GM23338 (cell line): ENCODE data around the gene AGRP. TPM values are rescaled to one million over a fixed set of nuclear protein-coding genes. Genes with fewer than 3 reads are reported as not detected.

Source experiments
- ATAC-seq: fragments of 200-7000 bp; cut with Tn5 transposase; 3 replicates; pipeline ENCODE4 v1.9.1; 2020
- DNase-seq: peaks from one replicate; pipeline ENCODE4 v3.0.0-alpha.2; 2015; ENCODE audit warnings: low spot score
- H2AFZ ChIP-seq: fragments of 200-600 bp; sonication (generic); 2 replicates; pipeline ENCODE4 v1.8.0; 2016; ENCODE audit warnings: antibody characterized with exemption, mild to moderate bottlenecking, moderate library complexity
- H3F3A ChIP-seq: fragments of 200-600 bp; sonication (generic); replicated peaks from 2 replicates; pipeline ENCODE4 v1.8.0; 2017; ENCODE audit warnings: antibody characterized with exemption, mixed run types, low read depth
- H3K27ac ChIP-seq: fragments of 200-600 bp; sonication (generic); 2 replicates; pipeline ENCODE4 v1.6.1; 2016; ENCODE audit warnings: low read depth
- H3K27me3 ChIP-seq: fragments of 200-600 bp; sonication (generic); 2 replicates; pipeline ENCODE4 v1.8.0; 2016; ENCODE audit warnings: mild to moderate bottlenecking, mixed run types, moderate library complexity; ENCODE audit not compliant: insufficient read depth
- H3K36me3 ChIP-seq: fragments of 200-600 bp; sonication (generic); 2 replicates; pipeline ENCODE4 v1.8.0; 2016; ENCODE audit warnings: mild to moderate bottlenecking; ENCODE audit not compliant: insufficient read depth
- H3K4me1 ChIP-seq: fragments of 200-600 bp; sonication (generic); 2 replicates; pipeline ENCODE4 v1.8.0; 2016; ENCODE audit warnings: mild to moderate bottlenecking, moderate library complexity; ENCODE audit not compliant: insufficient read depth
- H3K4me2 ChIP-seq: fragments of 200-600 bp; sonication (generic); 2 replicates; pipeline ENCODE4 v1.7.1; 2017; ENCODE audit warnings: mixed run types
- H3K4me3 ChIP-seq: fragments of 200-600 bp; sonication (generic); 2 replicates; pipeline ENCODE4 v1.6.1; 2016; ENCODE audit warnings: mixed run types
- H3K79me2 ChIP-seq: fragments of 200-600 bp; sonication (generic); replicated peaks from 2 replicates; pipeline ENCODE4 v1.8.0; 2017; ENCODE audit warnings: mild to moderate bottlenecking; ENCODE audit not compliant: insufficient read depth
- H3K9me2 ChIP-seq: fragments of 200-600 bp; sonication (generic); 2 replicates; pipeline ENCODE4 v1.8.0; 2017; ENCODE audit not compliant: insufficient read depth
- H4K20me1 ChIP-seq: fragments of 200-600 bp; sonication (generic); replicated peaks from 2 replicates; pipeline ENCODE4 v1.8.0; 2017; ENCODE audit warnings: mild to moderate bottlenecking; ENCODE audit not compliant: insufficient read depth
- H3K27ac Mint-ChIP-seq: 2 replicates; pipeline ENCODE4 v1.8.0; 2020; ENCODE audit warnings: inconsistent platforms, mild to moderate bottlenecking, moderate library complexity, mixed read lengths
- H3K27me3 Mint-ChIP-seq: 3 replicates; pipeline ENCODE4 v1.8.0; 2022; ENCODE audit warnings: low read depth, mild to moderate bottlenecking, moderate library complexity, mixed read lengths, inconsistent platforms; ENCODE audit not compliant: insufficient read depth, poor library complexity
- H3K36me3 Mint-ChIP-seq: 3 replicates; pipeline ENCODE4 v1.8.0; 2021; ENCODE audit warnings: low read depth, mild to moderate bottlenecking, inconsistent platforms, moderate library complexity, mixed read lengths
- H3K4me1 Mint-ChIP-seq: 3 replicates; pipeline ENCODE4 v1.8.0; 2020; ENCODE audit warnings: mild to moderate bottlenecking, inconsistent platforms, mixed read lengths
- H3K4me3 Mint-ChIP-seq: 3 replicates; pipeline ENCODE4 v1.8.0; 2021; ENCODE audit warnings: moderate library complexity, mild to moderate bottlenecking, inconsistent platforms, mixed read lengths
- H3K9me3 Mint-ChIP-seq: 3 replicates; pipeline ENCODE4 v1.8.0; 2020; ENCODE audit warnings: moderate library complexity, mild to moderate bottlenecking, inconsistent platforms, mixed read lengths
- CREB1 ChIP-seq: fragments of 250-450 bp; sonication (Bioruptor Pico); IDR thresholded peaks from 2 replicates; pipeline ENCODE4 v1.5.0; 2020; ENCODE audit warnings: low read depth, mild to moderate bottlenecking, moderate library complexity
- CTCF ChIP-seq, 2 experiments: fragments of 200-600 bp in 1 of 2; sonication (generic) in 1 of 2; conservative IDR thresholded peaks; 2 replicates each; pipeline versions ENCODE4 v1.5.1 to v1.6.1; 2016 to 2017; ENCODE audit warnings: antibody characterized with exemption in 2 of 2, low read depth in 2 of 2, mild to moderate bottlenecking in 2 of 2, moderate library complexity in 1 of 2
- EZH2phosphoT487 ChIP-seq: fragments of 200-600 bp; sonication (generic); IDR thresholded peaks from one replicate; pipeline ENCODE4 v1.8.1; 2018; ENCODE audit warnings: antibody characterized with exemption; ENCODE audit not compliant: unreplicated experiment
- JUNB ChIP-seq: IDR thresholded peaks from one replicate; pipeline ENCODE4 v1.6.1; 2016; ENCODE audit warnings: antibody characterized with exemption; ENCODE audit not compliant: unreplicated experiment
- NANOG ChIP-seq: IDR thresholded peaks from 2 replicates; pipeline ENCODE4 v1.6.1; 2016; ENCODE audit warnings: antibody characterized with exemption, borderline replicate concordance
- POLR2AphosphoS5 ChIP-seq: IDR thresholded peaks from 2 replicates; pipeline ENCODE4 v1.6.1; 2016; ENCODE audit warnings: antibody characterized with exemption, low read depth
- ZNF114 ChIP-seq: fragments of 250-450 bp; sonication (Bioruptor Pico); IDR thresholded peaks from 2 replicates; pipeline ENCODE4 v1.5.0; 2020; ENCODE audit warnings: mild to moderate bottlenecking, moderate library complexity
- polyA plus RNA-seq: library from polyadenylated mRNA; unstranded; fragments of >200 nt; fragmentation: Nextera tagmentation; extraction: Ambion mirVana; gene quantifications from 2 replicates; pipeline ENCODE4 v1.2.1, GENCODE V29; 2016
- total RNA-seq: library from RNA; depleted of rRNA; stranded (reverse); fragments of >200 nt; shearing (Covaris generic); gene quantifications from 2 replicates; pipeline ENCODE4 v1.2.3, GENCODE V29; 2014
- TF ChIP-seq, protein P1 (sequence below): fragments of 250-450 bp; sonication (Bioruptor Pico); IDR thresholded peaks from 2 replicates; pipeline ENCODE4 v1.5.0; 2020; ENCODE audit warnings: mild to moderate bottlenecking, moderate library complexity

Gene AGRP
- total and polyA plus RNA-seq, 2 experiments from 2014 or later = not detected

- TF ChIP-seq, protein P1, sequence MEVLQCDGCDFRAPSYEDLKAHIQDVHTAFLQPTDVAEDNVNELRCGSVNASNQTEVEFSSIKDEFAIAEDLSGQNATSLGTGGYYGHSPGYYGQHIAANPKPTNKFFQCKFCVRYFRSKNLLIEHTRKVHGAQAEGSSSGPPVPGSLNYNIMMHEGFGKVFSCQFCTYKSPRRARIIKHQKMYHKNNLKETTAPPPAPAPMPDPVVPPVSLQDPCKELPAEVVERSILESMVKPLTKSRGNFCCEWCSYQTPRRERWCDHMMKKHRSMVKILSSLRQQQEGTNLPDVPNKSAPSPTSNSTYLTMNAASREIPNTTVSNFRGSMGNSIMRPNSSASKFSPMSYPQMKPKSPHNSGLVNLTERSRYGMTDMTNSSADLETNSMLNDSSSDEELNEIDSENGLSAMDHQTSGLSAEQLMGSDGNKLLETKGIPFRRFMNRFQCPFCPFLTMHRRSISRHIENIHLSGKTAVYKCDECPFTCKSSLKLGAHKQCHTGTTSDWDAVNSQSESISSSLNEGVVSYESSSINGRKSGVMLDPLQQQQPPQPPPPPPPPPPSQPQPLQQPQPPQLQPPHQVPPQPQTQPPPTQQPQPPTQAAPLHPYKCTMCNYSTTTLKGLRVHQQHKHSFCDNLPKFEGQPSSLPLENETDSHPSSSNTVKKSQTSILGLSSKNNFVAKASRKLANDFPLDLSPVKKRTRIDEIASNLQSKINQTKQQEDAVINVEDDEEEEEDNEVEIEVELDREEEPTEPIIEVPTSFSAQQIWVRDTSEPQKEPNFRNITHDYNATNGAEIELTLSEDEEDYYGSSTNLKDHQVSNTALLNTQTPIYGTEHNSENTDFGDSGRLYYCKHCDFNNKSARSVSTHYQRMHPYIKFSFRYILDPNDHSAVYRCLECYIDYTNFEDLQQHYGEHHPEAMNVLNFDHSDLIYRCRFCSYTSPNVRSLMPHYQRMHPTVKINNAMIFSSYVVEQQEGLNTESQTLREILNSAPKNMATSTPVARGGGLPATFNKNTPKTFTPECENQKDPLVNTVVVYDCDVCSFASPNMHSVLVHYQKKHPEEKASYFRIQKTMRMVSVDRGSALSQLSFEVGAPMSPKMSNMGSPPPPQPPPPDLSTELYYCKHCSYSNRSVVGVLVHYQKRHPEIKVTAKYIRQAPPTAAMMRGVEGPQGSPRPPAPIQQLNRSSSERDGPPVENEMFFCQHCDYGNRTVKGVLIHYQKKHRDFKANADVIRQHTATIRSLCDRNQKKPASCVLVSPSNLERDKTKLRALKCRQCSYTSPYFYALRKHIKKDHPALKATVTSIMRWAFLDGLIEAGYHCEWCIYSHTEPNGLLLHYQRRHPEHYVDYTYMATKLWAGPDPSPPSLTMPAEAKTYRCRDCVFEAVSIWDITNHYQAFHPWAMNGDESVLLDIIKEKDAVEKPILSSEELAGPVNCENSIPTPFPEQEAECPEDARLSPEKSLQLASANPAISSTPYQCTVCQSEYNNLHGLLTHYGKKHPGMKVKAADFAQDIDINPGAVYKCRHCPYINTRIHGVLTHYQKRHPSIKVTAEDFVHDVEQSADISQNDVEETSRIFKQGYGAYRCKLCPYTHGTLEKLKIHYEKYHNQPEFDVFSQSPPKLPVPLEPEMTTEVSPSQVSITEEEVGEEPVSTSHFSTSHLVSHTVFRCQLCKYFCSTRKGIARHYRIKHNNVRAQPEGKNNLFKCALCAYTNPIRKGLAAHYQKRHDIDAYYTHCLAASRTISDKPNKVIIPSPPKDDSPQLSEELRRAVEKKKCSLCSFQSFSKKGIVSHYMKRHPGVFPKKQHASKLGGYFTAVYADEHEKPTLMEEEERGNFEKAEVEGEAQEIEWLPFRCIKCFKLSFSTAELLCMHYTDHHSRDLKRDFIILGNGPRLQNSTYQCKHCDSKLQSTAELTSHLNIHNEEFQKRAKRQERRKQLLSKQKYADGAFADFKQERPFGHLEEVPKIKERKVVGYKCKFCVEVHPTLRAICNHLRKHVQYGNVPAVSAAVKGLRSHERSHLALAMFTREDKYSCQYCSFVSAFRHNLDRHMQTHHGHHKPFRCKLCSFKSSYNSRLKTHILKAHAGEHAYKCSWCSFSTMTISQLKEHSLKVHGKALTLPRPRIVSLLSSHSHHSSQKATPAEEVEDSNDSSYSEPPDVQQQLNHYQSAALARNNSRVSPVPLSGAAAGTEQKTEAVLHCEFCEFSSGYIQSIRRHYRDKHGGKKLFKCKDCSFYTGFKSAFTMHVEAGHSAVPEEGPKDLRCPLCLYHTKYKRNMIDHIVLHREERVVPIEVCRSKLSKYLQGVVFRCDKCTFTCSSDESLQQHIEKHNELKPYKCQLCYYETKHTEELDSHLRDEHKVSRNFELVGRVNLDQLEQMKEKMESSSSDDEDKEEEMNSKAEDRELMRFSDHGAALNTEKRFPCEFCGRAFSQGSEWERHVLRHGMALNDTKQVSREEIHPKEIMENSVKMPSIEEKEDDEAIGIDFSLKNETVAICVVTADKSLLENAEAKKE (CRISPR knock-in tag) = no peak
- no peak for TF ChIP-seq NANOG
- no peak for TF ChIP-seq EZH2phosphoT487
- no peak for TF ChIP-seq CREB1 (CRISPR knock-in tag)
These were observed 3.5 kb upstream of the AGRP start (continued) for GRCh38 chr16:67486805-67487204.

DNA sequence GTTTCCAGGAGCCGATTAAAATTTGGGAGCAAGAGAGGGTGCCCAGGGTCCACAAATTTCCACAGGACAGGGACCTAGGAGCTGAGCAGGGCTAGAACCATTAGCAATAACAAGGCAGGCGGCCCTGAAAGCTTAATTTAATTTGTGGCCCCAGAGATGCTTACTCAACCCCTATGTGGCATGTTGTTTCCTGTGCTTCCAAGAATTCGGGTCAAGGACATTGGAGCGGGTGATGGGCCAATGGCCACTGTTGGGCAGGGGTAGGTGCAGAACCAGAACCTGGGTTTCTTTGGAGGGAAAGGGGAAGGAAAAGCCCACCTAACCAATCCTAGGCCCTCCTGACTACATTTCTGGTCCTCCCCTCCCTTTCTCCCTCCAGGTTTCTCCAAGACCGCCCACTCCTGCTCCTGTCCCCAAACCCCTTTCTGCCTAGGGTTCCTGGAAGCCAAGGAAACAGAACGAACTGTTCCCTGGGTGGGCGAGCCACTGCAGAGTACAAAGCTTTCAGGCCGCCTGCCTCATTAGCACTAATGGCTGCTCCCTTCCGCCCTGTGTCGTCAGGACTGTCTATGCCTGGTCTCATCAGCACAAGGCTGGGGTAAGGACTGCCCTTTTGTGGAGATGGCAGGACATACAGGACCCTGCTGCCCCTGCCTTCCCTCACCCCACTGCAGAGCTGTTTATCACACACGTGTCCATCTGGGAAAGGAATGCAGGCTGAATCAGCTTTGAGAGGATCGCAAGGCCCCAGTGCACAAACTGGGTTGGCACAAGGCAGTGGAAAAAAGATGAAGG, 581 bp upstream of the AGRP start:
- H3K36me3 ChIP-seq = no peaks in the 10 kb centered on the region
- no peak overlapping the region for H2AFZ ChIP-seq
- peaks cover 34% of the 10 kb centered on the region for H3K27me3 ChIP-seq
- H3F3A ChIP-seq = 0 out of 2 replicates have a peak, but pooled peaks cover 6% of the 10 kb centered on the region
- H3K4me2 ChIP-seq = no peak overlapping the region
- H3K4me1 ChIP-seq = peaks cover 7% of the 10 kb centered on the region
- no peaks in the 10 kb centered on the region; the same call in 1 of the 2 replicates for H4K20me1 ChIP-seq
- H3K27ac ChIP-seq = no peak overlapping the region
- no peak overlapping the region for H3K4me3 Mint-ChIP-seq
- H3K79me2 ChIP-seq = peaks cover 11% of the 10 kb centered on the region
- H3K9me2 ChIP-seq = no peaks in the 10 kb centered on the region
- no peaks in the 10 kb centered on the region; the same call in 2 of the 3 replicates for H3K9me3 Mint-ChIP-seq
- ATAC-seq = no peak
- no peaks in the 10 kb centered on the region for H3K36me3 Mint-ChIP-seq
- no peak for DNase-seq
- H3K4me1 Mint-ChIP-seq = peaks cover 7% of the 10 kb centered on the region; the same call in 2 of the 3 replicates
- peaks cover 51% of the 10 kb centered on the region for H3K27me3 Mint-ChIP-seq
- H3K4me3 ChIP-seq = no peak overlapping the region
- no peak overlapping the region for H3K27ac Mint-ChIP-seq
- TF ChIP-seq EZH2phosphoT487 = no peak
- TF ChIP-seq ZNF114 (CRISPR knock-in tag) = no peak
- TF ChIP-seq POLR2AphosphoS5 = no peak
- no peak for TF ChIP-seq JUNB
- no peak for TF ChIP-seq CTCF (conservative IDR thresholded peaks at IDR 0.05; ENCODE audit: low read depth in 2 of 2)
- no peak for TF ChIP-seq NANOG
